GM20431 (cell line): ENCODE measurements around the gene MORN5.
"Not testable (repeated sequence)": the region's sequence is repeated elsewhere in the genome, so short reads cannot be mapped to it uniquely, and the experiment has no call there.

Experiments used
- in situ Hi-C: fragments of 300-500 bp; cut with MseI, MboI; formaldehyde crosslinking; loops from one replicate; pipeline ENCODE4 v1.15.0; 2020; ENCODE audit warnings: low sequenced_read_pairs; ENCODE audit not compliant: unreplicated experiment

The MORN5 gene

GRCh38 chr9:122159026-122159924 lies at the start of gene MORN5, which contains the start of gene NDUFA8:
Gene MORN5, plus strand, starts transcription at chr9:122159908. Its CDS starts 65 bp downstream, at chr9:122159973.
Gene NDUFA8, minus strand, starts transcription at chr9:122159779. Its CDS starts 102 bp downstream, at chr9:122159677.
- in situ Hi-C loops = no loop called here

DNA sequence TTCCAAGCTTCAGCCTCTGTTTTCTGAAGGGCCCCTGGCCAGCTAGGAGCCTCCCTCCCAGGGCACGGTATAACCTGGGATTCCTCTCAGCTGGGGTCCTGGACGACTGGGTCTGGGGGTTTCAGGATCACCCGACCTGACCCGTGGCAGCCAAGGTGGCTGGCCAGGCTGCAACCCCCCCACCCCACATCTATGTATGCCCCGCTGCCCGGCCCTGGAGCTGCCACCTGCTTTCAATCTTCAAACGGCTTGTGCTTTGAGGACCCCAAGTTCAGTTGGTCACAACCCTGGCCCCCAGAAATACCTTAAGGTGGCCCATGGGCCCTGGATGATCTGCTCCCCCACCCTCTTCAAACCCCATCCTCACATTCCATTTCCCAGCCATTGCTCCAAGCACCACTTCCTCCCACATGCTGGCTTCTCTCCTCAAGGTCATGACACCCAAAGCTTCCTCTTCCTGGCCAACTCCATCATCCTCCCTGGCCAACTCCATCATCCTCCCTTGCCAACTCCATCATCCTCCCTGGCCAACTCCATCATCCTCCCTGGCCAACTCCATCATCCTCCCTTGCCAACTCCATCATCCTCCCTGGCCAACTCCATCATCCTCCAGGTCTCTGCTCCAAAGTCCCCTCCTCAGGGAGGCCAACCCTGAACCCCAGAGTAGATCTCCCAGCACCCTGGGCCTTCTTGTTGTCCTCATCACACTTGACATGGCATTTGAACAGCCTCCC lies 49.4 kb upstream of the MORN5 start:
- in situ Hi-C loops = no loop called here

DNA sequence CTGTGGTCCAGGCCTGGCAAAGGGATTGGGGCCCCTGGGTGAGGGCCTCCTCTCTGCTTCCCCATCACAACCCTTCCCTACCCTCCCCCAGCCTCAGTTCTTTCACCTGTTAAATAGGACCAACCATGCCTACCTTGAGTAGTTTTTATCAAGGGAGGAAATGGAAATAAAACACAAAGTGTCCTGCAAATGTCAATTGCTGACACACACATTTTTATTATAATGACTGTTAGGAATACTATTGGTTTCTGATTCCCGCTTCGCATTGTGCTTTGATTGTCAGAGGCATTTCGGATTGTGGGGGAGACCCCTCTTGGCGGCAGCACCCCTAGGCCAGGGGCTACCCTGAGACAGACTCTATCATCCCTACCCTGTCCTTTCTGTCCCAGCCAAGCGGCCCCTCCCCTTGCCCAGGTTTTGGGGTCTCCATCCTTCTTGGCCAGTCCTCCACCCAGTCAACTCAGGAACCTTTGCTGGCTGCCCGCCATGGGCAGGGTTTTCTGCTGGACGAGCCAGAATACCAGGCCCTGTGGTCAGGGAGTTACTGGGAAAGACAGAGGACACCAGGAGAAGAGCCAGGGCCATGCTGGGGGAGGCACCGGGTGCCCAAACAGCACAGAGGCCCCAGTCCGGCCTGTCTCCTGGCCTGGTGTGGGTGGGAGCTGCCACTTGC lies 48.2 kb upstream of the MORN5 start:
- in situ Hi-C loops = no loop called here

DNA sequence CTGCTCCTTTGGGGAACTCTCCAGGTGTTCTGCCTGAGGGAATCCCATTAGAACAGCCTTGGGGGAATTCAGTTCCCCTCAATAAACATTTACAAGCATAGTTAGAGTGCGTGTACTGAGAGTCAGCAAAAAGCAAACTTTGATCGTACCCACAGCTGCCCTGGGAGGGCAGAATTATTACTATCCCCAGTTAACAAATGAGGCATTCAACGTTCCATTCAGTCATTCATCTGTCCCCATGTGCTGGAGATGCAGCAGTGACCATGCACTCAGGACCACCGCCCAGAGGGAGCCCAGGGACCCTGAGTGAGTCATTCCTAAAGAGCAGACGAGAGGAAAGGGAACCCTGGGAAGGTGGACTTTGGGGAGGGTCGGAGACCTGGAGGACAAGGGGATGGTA lies 47.5 kb upstream of the MORN5 start:
- in situ Hi-C loops = no loop called here

DNA sequence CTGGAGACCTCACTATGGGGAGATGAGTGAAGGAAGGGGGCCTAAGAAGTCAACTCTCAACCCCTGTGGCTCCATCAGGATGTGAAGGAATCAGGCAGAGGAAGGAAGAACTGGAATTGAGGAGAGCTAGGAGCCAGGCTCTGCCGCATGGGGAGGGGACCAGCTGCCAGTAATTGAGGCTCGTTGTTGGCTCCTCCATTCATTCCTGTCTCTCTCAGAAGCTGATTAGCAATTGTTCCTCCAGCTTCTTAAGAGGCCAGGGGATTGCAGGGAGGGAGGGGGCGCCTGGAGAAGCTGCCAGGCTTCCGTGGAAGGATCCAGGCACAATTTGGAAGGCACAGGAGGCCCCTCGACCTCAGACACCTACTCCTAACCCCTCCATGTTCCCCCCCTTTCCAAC lies 46.1 kb upstream of the MORN5 start:
- in situ Hi-C loops = no loop called here

DNA sequence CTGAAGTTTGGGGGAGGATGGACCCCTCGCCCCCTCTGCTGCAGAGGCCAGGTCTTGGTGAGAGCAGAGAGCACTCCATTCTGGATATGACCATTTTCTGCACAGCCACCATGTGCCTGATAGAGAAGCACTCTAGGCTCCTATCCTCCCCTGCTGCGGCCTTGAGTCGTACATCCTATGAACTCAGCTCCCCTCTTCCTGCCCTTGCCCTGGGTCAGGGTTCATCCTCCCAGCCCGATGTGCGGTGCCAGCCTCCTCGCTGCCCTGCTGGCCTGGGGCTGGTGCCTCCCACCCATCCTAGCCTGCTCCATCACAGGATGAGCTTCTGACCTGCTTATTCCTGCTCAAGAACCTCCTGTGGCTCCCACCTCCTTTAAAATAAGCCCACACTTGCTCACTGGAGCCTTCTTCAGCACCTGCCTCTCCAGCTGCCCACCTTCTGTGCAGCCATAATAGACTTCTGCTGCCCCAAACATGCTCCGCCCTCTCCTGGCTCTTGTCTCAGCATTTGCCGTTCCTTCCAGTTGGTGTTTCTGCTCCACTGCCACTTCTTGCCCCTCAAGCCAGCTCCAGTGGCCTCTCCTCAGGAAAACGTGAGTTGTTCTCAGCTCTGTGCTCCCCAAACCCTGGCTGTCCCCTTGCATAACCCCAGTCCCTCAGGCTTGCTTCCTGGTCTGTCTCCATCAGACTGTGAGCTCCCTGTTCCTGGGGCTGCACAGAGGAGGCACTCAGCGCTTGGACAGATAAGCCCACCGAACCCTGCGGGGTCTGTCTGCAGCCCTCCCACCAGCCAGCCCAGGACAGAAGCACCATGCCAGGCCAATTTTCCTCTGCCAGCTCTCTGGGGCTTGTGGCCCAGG lies 44.3 kb upstream of the MORN5 start:
- in situ Hi-C loops = no loop called here

GRCh38 chr9:122116040-122116439 lies 43.7 kb upstream of the MORN5 start:
- in situ Hi-C loops = no loop called here

DNA sequence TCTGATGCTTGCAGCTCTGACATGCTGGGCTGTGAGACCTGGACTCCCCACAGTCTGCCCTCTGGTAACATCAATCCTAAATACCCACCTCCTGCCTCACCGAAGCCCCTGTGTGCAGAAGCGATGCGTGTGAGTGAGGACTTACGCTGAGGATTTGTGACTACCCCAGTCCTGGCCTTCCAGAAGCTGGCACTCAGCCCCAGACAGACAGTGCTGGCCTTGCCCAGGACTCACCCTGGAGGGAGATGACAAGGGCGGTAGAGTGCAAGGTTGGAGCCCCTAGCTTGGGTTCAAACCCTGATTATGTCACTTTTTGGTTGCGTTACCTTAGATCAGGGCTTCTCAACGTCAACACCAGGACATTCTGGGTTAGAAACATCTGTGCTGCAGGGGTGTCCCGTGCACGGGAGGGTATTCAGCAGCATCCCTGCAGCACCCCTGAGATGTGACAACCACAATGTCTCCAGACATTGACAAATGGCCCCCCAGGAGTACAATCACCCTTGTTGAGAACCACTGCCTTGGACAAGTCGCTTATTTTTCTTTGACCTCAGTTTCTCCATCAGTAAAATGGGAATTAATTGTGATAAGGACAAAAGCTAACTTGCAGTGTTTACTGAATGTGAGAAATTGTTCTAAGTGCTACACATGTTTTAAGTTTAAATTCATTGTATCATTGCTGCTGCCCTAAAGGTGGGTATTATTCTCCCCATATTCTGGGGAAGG lies 43.1 kb upstream of the MORN5 start:
- in situ Hi-C loops = no loop called here

- in situ Hi-C loops = not testable (repeated sequence)
Measured at GRCh38 chr9:122117241-122117640, 42.5 kb upstream of the MORN5 start.

DNA sequence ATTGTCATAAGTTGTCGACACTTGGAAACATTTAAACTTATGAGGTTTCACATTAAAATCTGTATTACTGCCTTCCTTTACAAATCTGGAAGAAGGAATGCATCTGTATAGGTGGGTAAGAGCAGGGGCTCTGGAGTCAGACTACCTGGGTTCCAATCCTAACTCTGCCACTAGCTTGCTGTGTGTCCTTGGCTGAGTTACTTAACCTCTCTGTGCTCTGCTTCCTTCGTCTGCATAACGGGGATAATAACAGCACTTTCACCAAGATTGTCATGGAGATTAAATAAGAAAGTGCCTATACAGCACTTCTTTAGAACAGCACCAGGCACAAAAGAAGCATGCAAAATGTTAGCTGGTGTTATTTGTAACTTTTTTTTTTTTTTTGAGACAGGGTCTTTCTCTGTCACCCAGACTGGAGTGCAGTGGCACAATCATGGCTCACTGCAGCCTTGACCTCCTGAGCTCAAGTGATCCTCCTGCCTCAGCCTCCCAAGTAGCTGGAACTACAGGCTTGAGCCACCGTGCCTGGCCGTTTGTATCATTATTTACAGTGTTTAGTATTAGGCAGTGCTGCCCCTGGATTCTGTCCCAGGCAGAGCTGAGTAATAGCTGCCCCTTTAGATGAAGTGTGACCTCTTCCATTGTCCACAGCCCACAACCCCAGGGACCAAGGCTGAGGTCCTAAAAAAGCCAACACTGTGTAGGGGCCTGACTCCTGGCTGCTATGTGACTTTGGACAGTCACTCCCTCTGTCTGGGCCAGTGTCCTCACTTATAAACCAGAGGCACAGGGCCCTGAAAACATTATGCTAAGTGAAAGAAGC lies 41.2 kb upstream of the MORN5 start:
- in situ Hi-C loops = no loop called here

GRCh38 chr9:122119166-122119521 lies 40.6 kb upstream of the MORN5 start:
- in situ Hi-C loops = no loop called here

GRCh38 chr9:122119721-122120120 lies 40.0 kb upstream of the MORN5 start:
- in situ Hi-C loops = loop anchor here (10.0 kb wide), 1 partner anchor 235 kb away; no protein-coding TSS in a partner anchor

- in situ Hi-C loops = loop anchor here (10.0 kb wide), 1 partner anchor 234 kb away; no protein-coding TSS in a partner anchor
Measured at GRCh38 chr9:122120316-122121071, 39.2 kb upstream of the MORN5 start.

DNA sequence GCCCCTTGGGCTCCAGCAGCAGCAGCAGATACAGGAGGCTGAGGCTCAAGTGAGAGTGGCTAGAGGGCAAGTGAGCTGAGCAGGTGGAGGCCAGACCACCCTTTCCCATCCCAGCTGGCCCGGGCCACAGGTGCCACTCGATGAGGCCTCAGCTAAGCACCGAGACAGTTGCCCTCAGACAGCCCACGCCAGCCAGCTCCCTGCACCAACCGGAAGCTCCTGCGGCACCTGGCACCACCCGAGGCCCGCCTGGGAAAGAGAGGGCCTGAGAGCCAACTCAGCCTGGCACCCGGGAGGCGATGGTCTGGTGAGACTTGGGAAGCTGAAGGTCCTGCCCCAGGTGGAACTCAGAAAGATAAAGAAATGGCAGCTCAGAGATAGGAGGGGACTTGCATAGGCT lies 38.3 kb upstream of the MORN5 start:
- in situ Hi-C loops = loop anchor here (10.0 kb wide), 1 partner anchor 233 kb away; no protein-coding TSS in a partner anchor

DNA sequence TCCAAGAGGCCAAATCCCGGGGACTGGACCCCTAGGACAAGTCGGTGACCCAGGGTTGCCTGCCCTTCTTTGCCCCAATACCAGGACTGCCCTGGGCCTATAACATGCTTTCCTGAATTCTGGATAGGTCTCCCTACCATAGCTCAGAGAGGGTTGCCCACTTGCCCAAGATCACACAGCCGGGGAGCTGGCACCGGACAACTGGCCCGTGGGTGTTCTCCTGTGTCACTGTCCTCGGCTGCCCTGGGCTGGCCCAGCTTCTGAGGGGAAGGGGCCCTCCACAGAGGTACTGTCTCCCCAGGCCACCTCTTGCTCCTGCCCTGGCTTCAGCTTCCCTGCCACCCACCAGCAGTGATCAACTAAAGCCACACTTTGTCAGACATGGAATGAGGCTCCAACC lies 37.8 kb upstream of the MORN5 start:
- in situ Hi-C loops = loop anchor here (10.0 kb wide), 1 partner anchor 233 kb away; no protein-coding TSS in a partner anchor

- in situ Hi-C loops = loop anchor here (10.0 kb wide), 1 partner anchor 232 kb away; no protein-coding TSS in a partner anchor
Measured at GRCh38 chr9:122122468-122122867, 37.2 kb upstream of the MORN5 start.
